ENCODE measurements around the gene ERCC1. TPM values are rescaled to one million over a fixed set of nuclear protein-coding genes. Genes with fewer than 3 reads are reported as not detected.
"Not testable (repeated sequence)": the region's sequence is repeated elsewhere in the genome, so short reads cannot be mapped to it uniquely, and the experiment has no call there.

Gene ERCC1
- polyA plus RNA-seq, 1 experiment: 121 TPM

DNA sequence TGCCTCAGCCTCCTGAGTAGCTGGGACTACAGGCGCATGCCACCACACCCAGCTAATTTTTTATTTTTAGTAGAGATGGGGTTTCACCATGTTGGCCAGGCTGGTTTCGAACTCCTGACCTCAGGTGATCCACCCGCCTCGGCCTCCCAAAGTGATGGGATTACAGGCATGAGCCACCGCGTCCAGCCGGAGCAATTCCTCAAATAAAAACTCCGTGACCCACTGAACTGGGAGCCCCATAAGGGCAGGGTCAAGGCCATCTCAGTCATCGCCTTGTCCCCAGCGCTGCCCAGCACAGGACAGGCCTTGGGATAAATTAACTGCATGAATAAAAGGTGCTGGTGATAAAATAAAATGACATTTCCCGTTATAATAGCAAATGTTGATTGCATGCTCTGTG lies 6.2 kb upstream of the ERCC1 start:
- H3K4me3 ChIP-seq (ENCODE audit: low read depth, low read length); H3K36me3 ChIP-seq (ENCODE audit: control insufficient read depth, insufficient read depth, low read length); H3K27me3 ChIP-seq (ENCODE audit: control insufficient read depth, insufficient read depth, low read length); DNase-seq (ENCODE audit: low read depth); POLR2A ChIA-PET: not testable (repeated sequence)
- CTCF ChIA-PET: interaction anchor here (2.5 to 20.3 kb wide), 2 partner anchors 10 to 52 kb away, joined by 41 to 764 read pairs; no protein-coding TSS in a partner anchor

DNA sequence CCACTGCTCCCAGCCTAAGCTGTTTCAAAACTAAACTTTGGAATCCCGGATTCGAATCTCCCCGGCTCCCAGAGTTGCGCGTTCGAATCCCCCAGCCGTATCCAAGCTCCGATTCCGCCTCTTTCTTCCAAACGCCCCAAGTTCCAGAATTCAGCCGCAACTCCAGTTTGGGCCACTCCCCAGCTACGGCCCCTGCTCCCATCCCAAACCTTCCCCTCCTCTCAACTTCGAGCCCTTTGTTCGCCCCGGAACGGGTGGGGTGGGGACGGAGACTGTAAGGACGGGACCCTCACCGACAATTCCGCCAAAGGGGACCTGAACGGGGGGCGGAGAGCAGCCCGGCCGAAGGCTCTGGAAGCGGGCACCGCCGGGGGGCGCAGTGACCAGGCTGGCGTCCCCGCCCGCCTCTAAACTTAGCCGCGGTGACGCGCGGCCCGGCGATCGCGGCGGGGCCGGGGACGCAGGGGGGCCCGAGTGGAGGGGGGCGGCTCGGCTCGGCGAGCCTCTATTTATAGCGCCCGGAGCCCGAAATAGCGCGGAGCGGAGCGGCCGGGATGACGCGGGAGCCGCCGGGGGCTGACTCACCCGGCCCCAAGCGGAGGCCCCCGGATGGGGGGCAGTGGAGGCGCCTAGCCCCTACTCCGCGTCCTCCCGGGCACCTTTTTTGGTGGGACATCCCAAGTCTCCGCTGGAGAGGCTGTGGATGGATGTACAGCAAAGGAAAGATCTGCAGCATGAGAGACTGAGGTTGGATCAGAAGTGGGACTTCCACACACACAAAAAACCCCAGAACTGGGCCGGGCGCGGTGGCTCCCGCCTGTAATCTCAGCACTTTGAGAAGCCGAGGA lies 4.9 kb upstream of the ERCC1 start:
- Histone ChIP-seq H3K27me3 (ENCODE audit: control insufficient read depth, insufficient read depth, low read length) (no peaks in the 10 kb centered on the region), H3K4me3 (ENCODE audit: low read depth, low read length) (peak overlapping the region; percentile 47), H3K36me3 (ENCODE audit: control insufficient read depth, insufficient read depth, low read length) (no peaks in the 10 kb centered on the region)
- ChIA-PET POLR2A (no interaction called here), CTCF (interaction anchor here (0.8 to 20.3 kb wide), 6 partner anchors 11 to 66 kb away, joined by 3 to 764 read pairs (median 3); no protein-coding TSS in a partner anchor)
- TF ChIP-seq, protein P1, sequence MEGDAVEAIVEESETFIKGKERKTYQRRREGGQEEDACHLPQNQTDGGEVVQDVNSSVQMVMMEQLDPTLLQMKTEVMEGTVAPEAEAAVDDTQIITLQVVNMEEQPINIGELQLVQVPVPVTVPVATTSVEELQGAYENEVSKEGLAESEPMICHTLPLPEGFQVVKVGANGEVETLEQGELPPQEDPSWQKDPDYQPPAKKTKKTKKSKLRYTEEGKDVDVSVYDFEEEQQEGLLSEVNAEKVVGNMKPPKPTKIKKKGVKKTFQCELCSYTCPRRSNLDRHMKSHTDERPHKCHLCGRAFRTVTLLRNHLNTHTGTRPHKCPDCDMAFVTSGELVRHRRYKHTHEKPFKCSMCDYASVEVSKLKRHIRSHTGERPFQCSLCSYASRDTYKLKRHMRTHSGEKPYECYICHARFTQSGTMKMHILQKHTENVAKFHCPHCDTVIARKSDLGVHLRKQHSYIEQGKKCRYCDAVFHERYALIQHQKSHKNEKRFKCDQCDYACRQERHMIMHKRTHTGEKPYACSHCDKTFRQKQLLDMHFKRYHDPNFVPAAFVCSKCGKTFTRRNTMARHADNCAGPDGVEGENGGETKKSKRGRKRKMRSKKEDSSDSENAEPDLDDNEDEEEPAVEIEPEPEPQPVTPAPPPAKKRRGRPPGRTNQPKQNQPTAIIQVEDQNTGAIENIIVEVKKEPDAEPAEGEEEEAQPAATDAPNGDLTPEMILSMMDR (IDR thresholded peaks at IDR 0.05; ENCODE audit: insufficient read depth, low read depth, low read length): peak; percentile 58
- no peak for DNase-seq (ENCODE audit: low read depth)

DNA sequence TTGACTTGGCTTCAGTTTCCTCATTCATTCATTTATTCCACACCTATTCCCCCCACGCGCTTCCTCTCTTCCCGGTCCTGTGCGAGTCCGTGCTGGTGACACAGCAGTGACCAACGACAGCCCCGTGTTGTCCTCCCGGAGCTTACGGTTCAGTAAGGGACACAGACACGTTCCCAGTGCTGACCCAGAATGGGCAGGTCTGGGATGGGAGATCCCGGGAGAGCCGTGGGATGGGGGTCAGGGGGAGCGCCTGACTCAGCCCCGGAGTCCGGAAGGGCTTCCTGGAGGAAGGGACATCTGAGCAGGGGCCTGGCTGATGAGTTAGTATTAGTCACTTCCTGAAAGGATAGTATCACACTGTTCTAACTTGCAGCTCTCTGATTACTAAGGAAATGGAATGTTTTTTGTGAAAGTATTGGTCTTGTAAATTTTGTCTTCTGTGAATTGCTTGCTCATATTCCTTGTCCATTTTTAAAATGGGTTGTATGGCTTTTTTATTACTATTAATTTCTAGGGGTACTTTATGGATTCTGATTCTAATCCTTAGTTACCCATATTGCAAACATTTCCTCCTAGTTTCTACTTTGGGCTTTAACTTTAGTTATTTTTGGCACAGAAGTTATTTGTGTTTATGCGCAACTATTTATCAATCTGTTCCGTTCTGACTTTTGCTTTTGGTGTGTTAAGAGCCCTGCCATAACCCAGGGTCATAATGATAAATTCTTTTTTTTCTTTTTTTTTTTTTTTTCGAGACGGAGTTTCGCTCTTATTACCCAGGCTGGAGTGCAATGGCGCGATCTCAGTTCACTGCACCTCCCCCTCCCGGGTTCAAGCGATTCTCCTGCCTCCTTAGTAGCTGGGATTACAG lies 708 bp upstream of the ERCC1 start:
- H3K36me3 ChIP-seq (ENCODE audit: control insufficient read depth, insufficient read depth, low read length): peaks cover 4% of the 10 kb centered on the region
- TF ChIP-seq, protein P1 (IDR thresholded peaks at IDR 0.05; ENCODE audit: insufficient read depth, low read depth, low read length): no peak
- H3K4me3 ChIP-seq (ENCODE audit: low read depth, low read length): peak overlapping the region; percentile 63
- POLR2A ChIA-PET: interaction anchor here (1.4 kb wide), 1 partner anchor 19 kb away, joined by 3 read pairs; no protein-coding TSS in a partner anchor
- no peaks in the 10 kb centered on the region for H3K27me3 ChIP-seq (ENCODE audit: control insufficient read depth, insufficient read depth, low read length)
- CTCF ChIA-PET: interaction anchor here (1.0 to 20.3 kb wide), 3 partner anchors 15 to 58 kb away, joined by 3 to 764 read pairs (median 12); no protein-coding TSS in a partner anchor
- peak; percentile 84 for DNase-seq (ENCODE audit: low read depth)

DNA sequence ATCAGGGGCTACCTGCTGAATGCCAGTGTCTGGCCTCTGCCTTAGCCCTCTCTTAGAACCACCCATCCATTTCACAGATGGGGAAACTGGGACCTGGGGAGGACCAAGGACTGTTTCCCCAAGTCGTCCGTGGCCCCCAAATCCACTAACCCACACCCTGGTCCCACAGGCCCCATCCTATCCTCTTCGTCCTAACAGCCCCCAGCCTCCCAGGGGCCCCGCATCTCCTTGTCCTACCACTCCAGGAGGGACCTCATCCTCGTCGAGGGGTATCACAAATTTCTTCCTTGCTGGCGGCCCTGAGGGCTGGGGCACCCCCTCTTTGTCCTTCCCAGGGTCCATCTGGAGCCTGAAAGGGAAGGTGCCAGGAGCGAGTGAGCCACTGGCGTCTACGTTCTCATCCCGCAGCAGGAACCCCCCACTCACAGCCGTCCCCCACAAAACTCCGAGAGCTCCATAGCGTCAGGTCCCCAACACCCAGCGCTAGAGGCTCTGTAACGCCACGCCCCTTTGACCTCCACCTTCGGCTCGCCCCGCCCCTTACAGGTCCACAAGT lies 606 bp downstream of the ERCC1 start:
- ChIA-PET POLR2A (no interaction called here), CTCF (interaction anchor here (20.3 kb wide), 1 partner anchor 59 kb away, joined by 764 read pairs; no protein-coding TSS in a partner anchor)
- TF ChIP-seq, protein P1 (IDR thresholded peaks at IDR 0.05; ENCODE audit: insufficient read depth, low read depth, low read length): no peak
- Histone ChIP-seq H3K27me3 (ENCODE audit: control insufficient read depth, insufficient read depth, low read length) (no peaks in the 10 kb centered on the region), H3K36me3 (ENCODE audit: control insufficient read depth, insufficient read depth, low read length) (peaks cover 4% of the 10 kb centered on the region), H3K4me3 (ENCODE audit: low read depth, low read length) (peak overlapping the region; percentile 63)
- DNase-seq (ENCODE audit: low read depth): no peak

DNA sequence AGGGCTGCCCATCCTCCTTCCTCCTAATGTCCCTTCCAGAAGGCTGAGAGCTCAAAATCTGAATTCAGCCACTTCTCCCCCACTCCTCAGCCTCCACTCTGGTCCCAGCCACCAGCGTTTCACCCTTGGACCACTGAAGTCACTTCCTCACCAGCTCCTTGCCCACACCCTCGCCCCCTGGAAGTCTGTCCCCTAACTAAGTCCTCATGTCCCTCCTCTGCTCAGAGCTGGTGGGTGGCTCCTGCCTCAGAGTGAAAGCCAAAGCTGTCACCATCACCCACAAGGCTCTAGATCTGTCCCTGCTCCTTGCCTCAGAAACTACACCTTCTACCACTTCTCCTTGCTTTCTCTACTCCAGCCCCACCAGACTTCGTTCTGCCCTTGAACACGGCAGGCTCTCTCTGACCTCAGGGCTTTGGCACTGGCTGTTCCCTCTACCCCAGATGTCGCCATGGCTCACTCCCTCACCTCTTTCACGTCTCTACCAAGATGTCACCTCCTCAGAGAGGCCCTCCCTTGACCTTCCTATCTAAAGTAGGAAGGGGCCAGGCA lies 1.7 kb downstream of the ERCC1 start:
- ChIA-PET POLR2A (interaction anchor here (0.6 kb wide), 1 partner anchor 8 kb away, joined by 3 read pairs; no protein-coding TSS in a partner anchor), CTCF (no interaction called here)
- Histone ChIP-seq H3K27me3 (ENCODE audit: control insufficient read depth, insufficient read depth, low read length) (no peaks in the 10 kb centered on the region), H3K36me3 (ENCODE audit: control insufficient read depth, insufficient read depth, low read length) (peaks cover 7% of the 10 kb centered on the region), H3K4me3 (ENCODE audit: low read depth, low read length) (no peak overlapping the region)
- no peak for DNase-seq (ENCODE audit: low read depth)
- TF ChIP-seq, protein P1 (IDR thresholded peaks at IDR 0.05; ENCODE audit: insufficient read depth, low read depth, low read length): no peak
